Choroid plexus epithelial cell (primary cell): ENCODE data around the gene DAB1.
A peak's percentile ranks its signal among the peaks of the same experiment; 100 is the strongest.

Source experiments
- DNase-seq: peaks from one replicate; pipeline ENCODE4 v3.0.0-alpha.2; 2010; ENCODE audit warnings: low read depth
- H3K4me3 ChIP-seq: 2 replicates; pipeline ENCODE4 v1.5.1; 2011; ENCODE audit warnings: low read depth, mild to moderate bottlenecking, control low read depth, low read length, moderate library complexity
- CTCF ChIP-seq: conservative IDR thresholded peaks from 2 replicates; pipeline ENCODE4 v1.5.1; 2011; ENCODE audit warnings: low read depth, mild to moderate bottlenecking, control low read depth, inconsistent platforms, low read length, moderate library complexity

The DAB1 gene

GRCh38 chr1:57431400-57431799 is 7.5 kb upstream of the DAB1 start:
- DNase-seq, result no peak
- TF ChIP-seq CTCF, result no peak
- H3K4me3 ChIP-seq, result no peak overlapping the region

GRCh38 chr1:57424231-57425027 is 569 bp upstream of the DAB1 start:
- peak; percentile 49 for DNase-seq
- TF ChIP-seq CTCF, result peak; percentile 86
- H3K4me3 ChIP-seq, result peak overlapping the region; percentile 50

- no peak overlapping the region for H3K4me3 ChIP-seq
- DNase-seq, result peak; percentile 20
- TF ChIP-seq CTCF, result no peak
These were observed 665 bp downstream of the DAB1 start for GRCh38 chr1:57423135-57423655.

GRCh38 chr1:57422271-57423134 is 1.4 kb downstream of the DAB1 start:
- peak; percentile 21 for DNase-seq
- peak; percentile 49 for TF ChIP-seq CTCF
- H3K4me3 ChIP-seq, result peak overlapping the region; percentile 26

GRCh38 chr1:57421806-57422205 is 2.1 kb downstream of the DAB1 start:
- DNase-seq, result no peak
- no peak for TF ChIP-seq CTCF
- no peak overlapping the region for H3K4me3 ChIP-seq

- no peak for DNase-seq
- TF ChIP-seq CTCF, result no peak
- no peak overlapping the region for H3K4me3 ChIP-seq
These were observed 2.7 kb downstream of the DAB1 start for GRCh38 chr1:57420981-57421785.
